CD14-positive monocyte (primary cell): Measurements from ENCODE around the gene SYNE2. TPM values are rescaled to one million over a fixed set of nuclear protein-coding genes. Genes with fewer than 3 reads are reported as not detected.
A peak's percentile ranks its signal among the peaks of the same experiment; 100 is the strongest.

Experiments
- DNase-seq, 3 donors: peaks; one replicate each; pipeline ENCODE4 v3.0.0-alpha.2; 2011 to 2022
- H2AFZ ChIP-seq: 2 replicates; pipeline ENCODE4 v1.6.0; 2012; ENCODE audit warnings: mild to moderate bottlenecking, low read depth, low read length, inconsistent platforms; ENCODE audit not compliant: insufficient read depth, poor library complexity, severe bottlenecking
- H3K27ac ChIP-seq, 2 donors: 1 replicate in 1 of 2; 2 replicates in 1 of 2; pipeline ENCODE4 v1.5.1; 2012 to 2013; ENCODE audit warnings: low read length in 2 of 2, control low read depth in 1 of 2, inconsistent platforms in 1 of 2, low read depth in 1 of 2, mild to moderate bottlenecking in 1 of 2
- H3K27me3 ChIP-seq, 2 donors: one replicate each; pipeline versions ENCODE4 v1.6.0 to v1.6.1; 2011 to 2013; ENCODE audit warnings: low read length in 2 of 2; ENCODE audit not compliant: control insufficient read depth in 2 of 2, insufficient read depth in 2 of 2
- H3K36me3 ChIP-seq, 2 donors: replicated peaks in 1 of 2; 1 replicate in 1 of 2; 2 replicates in 1 of 2; pipeline versions ENCODE4 v1.5.1 to v1.6.1; 2012 to 2013; ENCODE audit warnings: low read length in 2 of 2, control low read depth in 1 of 2, inconsistent platforms in 1 of 2, mild to moderate bottlenecking in 1 of 2; ENCODE audit not compliant: insufficient read depth in 2 of 2, control insufficient read depth in 1 of 2
- H3K4me1 ChIP-seq, 2 donors: 1 replicate in 1 of 2; 2 replicates in 1 of 2; pipeline versions ENCODE4 v1.5.1 to v1.6.1; 2012 to 2013; ENCODE audit warnings: low read length in 2 of 2, control low read depth in 1 of 2, inconsistent platforms in 1 of 2, mild to moderate bottlenecking in 1 of 2, moderate library complexity in 1 of 2; ENCODE audit not compliant: insufficient read depth in 2 of 2, control insufficient read depth in 1 of 2
- H3K4me2 ChIP-seq: replicated peaks from 2 replicates; pipeline ENCODE3; 2012; ENCODE audit warnings: low read length, moderate library complexity, mild to moderate bottlenecking; ENCODE audit not compliant: poor library complexity, severe bottlenecking; ENCODE audit errors: extremely low read depth
- H3K4me3 ChIP-seq, 3 experiments: fragments of 200-600 bp in 1 of 3; sonication (generic) in 1 of 3; replicated peaks in 1 of 3; 1 replicate in 2 of 3; 2 replicates in 1 of 3; pipeline ENCODE4 v1.5.1; 2011 to 2013; ENCODE audit warnings: low read length in 3 of 3, mild to moderate bottlenecking in 3 of 3, control low read depth in 2 of 3, low read depth in 2 of 3, inconsistent platforms in 1 of 3, moderate library complexity in 1 of 3
- H3K79me2 ChIP-seq: 2 replicates; pipeline ENCODE4 v1.6.0; 2012; ENCODE audit warnings: mild to moderate bottlenecking, control low read depth, inconsistent platforms, low read length, moderate library complexity; ENCODE audit not compliant: insufficient read depth
- H3K9ac ChIP-seq: 2 replicates; pipeline ENCODE4 v1.6.0; 2017; ENCODE audit warnings: low read length, mild to moderate bottlenecking; ENCODE audit not compliant: insufficient read depth, poor library complexity, severe bottlenecking
- H3K9me3 ChIP-seq, 2 donors: replicated peaks in 1 of 2; 1 replicate in 1 of 2; 2 replicates in 1 of 2; pipeline versions ENCODE4 v1.5.1 to v1.6.1; 2012 to 2013; ENCODE audit warnings: low read length in 2 of 2, control low read depth in 1 of 2; ENCODE audit not compliant: control insufficient read depth in 1 of 2, insufficient read depth in 1 of 2
- H4K20me1 ChIP-seq: 2 replicates; pipeline ENCODE4 v1.6.0; 2012; ENCODE audit warnings: mild to moderate bottlenecking, low read length, control low read depth, moderate library complexity; ENCODE audit not compliant: insufficient read depth
- H3K27ac Mint-ChIP-seq, 7 donors: one replicate each; pipeline ENCODE4 v1.8.0; 2020; ENCODE audit warnings: mild to moderate bottlenecking in 7 of 7, mixed read lengths in 7 of 7, moderate library complexity in 6 of 7, inconsistent platforms in 2 of 7
- H3K27me3 Mint-ChIP-seq, 3 donors: one replicate each; pipeline ENCODE4 v1.8.0; 2021 to 2022; ENCODE audit warnings: low read depth in 3 of 3, mild to moderate bottlenecking in 3 of 3, mixed read lengths in 3 of 3, moderate library complexity in 3 of 3, inconsistent platforms in 1 of 3
- H3K36me3 Mint-ChIP-seq, 2 donors: one replicate each; pipeline ENCODE4 v1.8.0; 2020; ENCODE audit warnings: mixed read lengths in 2 of 2, inconsistent platforms in 1 of 2, mild to moderate bottlenecking in 1 of 2
- H3K4me1 Mint-ChIP-seq: one replicate; pipeline ENCODE4 v1.8.0; 2020; ENCODE audit warnings: mild to moderate bottlenecking, mixed read lengths
- H3K4me3 Mint-ChIP-seq, 2 donors: one replicate each; pipeline ENCODE4 v1.8.0; 2020; ENCODE audit warnings: mild to moderate bottlenecking in 2 of 2, mixed read lengths in 2 of 2, moderate library complexity in 1 of 2
- H3K9me3 Mint-ChIP-seq, 7 donors: one replicate each; pipeline ENCODE4 v1.8.0; 2020 to 2022; ENCODE audit warnings: mixed read lengths in 7 of 7, mild to moderate bottlenecking in 6 of 7, moderate library complexity in 6 of 7, inconsistent platforms in 2 of 7
- CTCF ChIP-seq: fragments of 200-600 bp; IDR thresholded peaks from one replicate; pipeline ENCODE4 v1.8.0; 2022; ENCODE audit warnings: antibody characterized with exemption, mild to moderate bottlenecking
- WGBS: methylation state at CpG from one replicate; pipeline ENCODE4 v1.1.5; 2013; ENCODE audit warnings: missing lambda C conversion rate; ENCODE audit not compliant: insufficient coverage; 5-methylcytosine and 5-hydroxymethylcytosine counted together
- intact Hi-C, 2 donors: fragments of 100-400 bp; cut with micrococcal nuclease; formaldehyde crosslinking; loops; one replicate each; pipeline versions ENCODE4 v1.15.0 to v1.15.1; 2023
- polyA plus RNA-seq, 3 donors: library from polyadenylated mRNA; depleted of rRNA in 1 of 3; unstranded in 2 of 3; stranded (reverse) in 1 of 3; fragments of 300-500 nt in 2 of 3; fragments of >200 nt in 1 of 3; fragmentation: Illumina TruSeq in 2 of 3; gene quantifications; 1 replicate in 2 of 3; 2 replicates in 1 of 3; pipeline ENCODE4 v1.2.3, GENCODE V29; 2012 to 2021

SYNE2 gene
- polyA plus RNA-seq, 3 donors, result 0.06 to 0.46 (median 0.44) TPM

GRCh38 chr14:63902375-63902976 is 49.7 kb downstream of the SYNE2 start:
- H3K79me2 ChIP-seq, result no peaks in the 10 kb centered on the region
- Mint-ChIP-seq H3K4me1 (peaks cover 20% of the 10 kb centered on the region), H3K36me3 (peaks cover 6 to 9% of the 10 kb centered on the region in 2 donors), H3K27ac (no peak overlapping the region), H3K27me3 (peaks cover 74 to 91% (median 88%) of the 10 kb centered on the region in 3 donors), H3K9me3 (peaks cover 16 to 56% (median 30%) of the 10 kb centered on the region in 7 donors), H3K4me3 (peak overlapping the region in 1 of 2 donors; percentile 74)
- H3K9ac ChIP-seq, result no peak overlapping the region
- peaks cover 75 to 91% of the 10 kb centered on the region in 2 donors for H3K27me3 ChIP-seq
- no peaks in the 10 kb centered on the region for H3K36me3 ChIP-seq
- H3K4me3 ChIP-seq, result no peak overlapping the region
- DNase-seq, result no peak
- intact Hi-C loops, result no loop called here
- no peak for TF ChIP-seq CTCF
- no peak overlapping the region for H3K4me2 ChIP-seq
- no peak overlapping the region for H2AFZ ChIP-seq
- H3K9me3 ChIP-seq, result peaks cover 16 to 36% of the 10 kb centered on the region in 2 donors
- H4K20me1 ChIP-seq, result no peaks in the 10 kb centered on the region
- H3K27ac ChIP-seq, result no peak overlapping the region
- 100% methylated on average over 1 of the region's 7 CpGs for WGBS
- peaks cover 18 to 26% of the 10 kb centered on the region in 2 donors for H3K4me1 ChIP-seq

- H3K4me1 Mint-ChIP-seq, result peaks cover 22% of the 10 kb centered on the region
- no peak for TF ChIP-seq CTCF
- DNase-seq, result no peak
- H3K36me3 Mint-ChIP-seq, result peaks cover 6% of the 10 kb centered on the region in 2 donors
- peaks cover 77 to 92% (median 90%) of the 10 kb centered on the region in 3 donors for H3K27me3 Mint-ChIP-seq
- Histone ChIP-seq H4K20me1 (no peaks in the 10 kb centered on the region), H3K9ac (no peak overlapping the region), H2AFZ (no peak overlapping the region), H3K36me3 (no peaks in the 10 kb centered on the region), H3K4me3 (no peak overlapping the region), H3K9me3 (peaks cover 12 to 26% of the 10 kb centered on the region in 2 donors), H3K4me2 (no peak overlapping the region), H3K79me2 (no peaks in the 10 kb centered on the region), H3K27ac (no peak overlapping the region), H3K27me3 (peaks cover 75 to 90% of the 10 kb centered on the region in 2 donors), H3K4me1 (peaks cover 18 to 22% of the 10 kb centered on the region in 2 donors)
- no peak overlapping the region for H3K27ac Mint-ChIP-seq
- H3K9me3 Mint-ChIP-seq, result peaks cover 12 to 40% (median 28%) of the 10 kb centered on the region in 7 donors
- no CpG with 5 or more reads among the region's 2 CpGs for WGBS
- H3K4me3 Mint-ChIP-seq, result peak overlapping the region in 1 of 2 donors; percentile 70
- intact Hi-C loops, result no loop called here
These were observed 51.9 kb downstream of the SYNE2 start for GRCh38 chr14:63904724-63905123.
